ENCODE results near the gene SIGLEC7.

- TF ChIP-seq CTCF (IDR thresholded peaks at IDR 0.05): no peak
- TF ChIP-seq POLR2A (IDR thresholded peaks at IDR 0.05): no peak
These were observed 8.5 kb downstream of the SIGLEC7 start for GRCh38 chr19:51150627-51151026.
